ENCODE measurements around the gene IRAG1.

GRCh38 chr11:10688401-10688800, 5.2 kb downstream of the IRAG1 start:
- no peak for TF ChIP-seq TAF1 (IDR thresholded peaks at IDR 0.05; ENCODE audit: low read depth)
- TF ChIP-seq, protein P1, sequence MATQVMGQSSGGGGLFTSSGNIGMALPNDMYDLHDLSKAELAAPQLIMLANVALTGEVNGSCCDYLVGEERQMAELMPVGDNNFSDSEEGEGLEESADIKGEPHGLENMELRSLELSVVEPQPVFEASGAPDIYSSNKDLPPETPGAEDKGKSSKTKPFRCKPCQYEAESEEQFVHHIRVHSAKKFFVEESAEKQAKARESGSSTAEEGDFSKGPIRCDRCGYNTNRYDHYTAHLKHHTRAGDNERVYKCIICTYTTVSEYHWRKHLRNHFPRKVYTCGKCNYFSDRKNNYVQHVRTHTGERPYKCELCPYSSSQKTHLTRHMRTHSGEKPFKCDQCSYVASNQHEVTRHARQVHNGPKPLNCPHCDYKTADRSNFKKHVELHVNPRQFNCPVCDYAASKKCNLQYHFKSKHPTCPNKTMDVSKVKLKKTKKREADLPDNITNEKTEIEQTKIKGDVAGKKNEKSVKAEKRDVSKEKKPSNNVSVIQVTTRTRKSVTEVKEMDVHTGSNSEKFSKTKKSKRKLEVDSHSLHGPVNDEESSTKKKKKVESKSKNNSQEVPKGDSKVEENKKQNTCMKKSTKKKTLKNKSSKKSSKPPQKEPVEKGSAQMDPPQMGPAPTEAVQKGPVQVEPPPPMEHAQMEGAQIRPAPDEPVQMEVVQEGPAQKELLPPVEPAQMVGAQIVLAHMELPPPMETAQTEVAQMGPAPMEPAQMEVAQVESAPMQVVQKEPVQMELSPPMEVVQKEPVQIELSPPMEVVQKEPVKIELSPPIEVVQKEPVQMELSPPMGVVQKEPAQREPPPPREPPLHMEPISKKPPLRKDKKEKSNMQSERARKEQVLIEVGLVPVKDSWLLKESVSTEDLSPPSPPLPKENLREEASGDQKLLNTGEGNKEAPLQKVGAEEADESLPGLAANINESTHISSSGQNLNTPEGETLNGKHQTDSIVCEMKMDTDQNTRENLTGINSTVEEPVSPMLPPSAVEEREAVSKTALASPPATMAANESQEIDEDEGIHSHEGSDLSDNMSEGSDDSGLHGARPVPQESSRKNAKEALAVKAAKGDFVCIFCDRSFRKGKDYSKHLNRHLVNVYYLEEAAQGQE (IDR thresholded peaks at IDR 0.05; ENCODE audit: borderline replicate concordance), result no peak
- TF ChIP-seq, protein P2, sequence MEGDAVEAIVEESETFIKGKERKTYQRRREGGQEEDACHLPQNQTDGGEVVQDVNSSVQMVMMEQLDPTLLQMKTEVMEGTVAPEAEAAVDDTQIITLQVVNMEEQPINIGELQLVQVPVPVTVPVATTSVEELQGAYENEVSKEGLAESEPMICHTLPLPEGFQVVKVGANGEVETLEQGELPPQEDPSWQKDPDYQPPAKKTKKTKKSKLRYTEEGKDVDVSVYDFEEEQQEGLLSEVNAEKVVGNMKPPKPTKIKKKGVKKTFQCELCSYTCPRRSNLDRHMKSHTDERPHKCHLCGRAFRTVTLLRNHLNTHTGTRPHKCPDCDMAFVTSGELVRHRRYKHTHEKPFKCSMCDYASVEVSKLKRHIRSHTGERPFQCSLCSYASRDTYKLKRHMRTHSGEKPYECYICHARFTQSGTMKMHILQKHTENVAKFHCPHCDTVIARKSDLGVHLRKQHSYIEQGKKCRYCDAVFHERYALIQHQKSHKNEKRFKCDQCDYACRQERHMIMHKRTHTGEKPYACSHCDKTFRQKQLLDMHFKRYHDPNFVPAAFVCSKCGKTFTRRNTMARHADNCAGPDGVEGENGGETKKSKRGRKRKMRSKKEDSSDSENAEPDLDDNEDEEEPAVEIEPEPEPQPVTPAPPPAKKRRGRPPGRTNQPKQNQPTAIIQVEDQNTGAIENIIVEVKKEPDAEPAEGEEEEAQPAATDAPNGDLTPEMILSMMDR (IDR thresholded peaks at IDR 0.05; ENCODE audit: poor library complexity, severe bottlenecking), result no peak
- TF ChIP-seq EZH2 (IDR thresholded peaks at IDR 0.05; ENCODE audit: borderline replicate concordance, insufficient read depth, low read length, poor library complexity, severe bottlenecking), result no peak

Measured in neural cell (in vitro differentiated cells).